Type B pancreatic cell (in vitro differentiated cells): Measurements from ENCODE around the gene PTPN1. TPM values are rescaled to one million over a fixed set of nuclear protein-coding genes. Genes with fewer than 3 reads are reported as not detected.
"Not testable (repeated sequence)": the region's sequence is repeated elsewhere in the genome, so short reads cannot be mapped to it uniquely, and the experiment has no call there.

Experiments used
- DNase-seq: peaks from one replicate; pipeline ENCODE4 v3.0.0; 2021; ENCODE audit warnings: mixed read lengths; ENCODE audit not compliant: unreplicated experiment; ENCODE audit errors: extremely low spot score
- H3K27ac Mint-ChIP-seq: 2 replicates; pipeline ENCODE4 v1.8.0; 2021; ENCODE audit warnings: mild to moderate bottlenecking, mixed read lengths
- H3K27me3 Mint-ChIP-seq: 2 replicates; pipeline ENCODE4 v1.8.0; 2021; ENCODE audit warnings: mixed read lengths
- H3K36me3 Mint-ChIP-seq: 2 replicates; pipeline ENCODE4 v1.8.0; 2021; ENCODE audit warnings: mixed read lengths
- H3K4me1 Mint-ChIP-seq: one replicate; pipeline ENCODE4 v1.8.0; 2021; ENCODE audit warnings: mixed read lengths; ENCODE audit not compliant: unreplicated experiment
- H3K4me3 Mint-ChIP-seq: 2 replicates; pipeline ENCODE4 v1.8.0; 2021; ENCODE audit warnings: mild to moderate bottlenecking, mixed read lengths
- H3K9me3 Mint-ChIP-seq: 2 replicates; pipeline ENCODE4 v1.8.0; 2021; ENCODE audit warnings: mixed read lengths
- total RNA-seq: library from RNA; stranded (reverse); gene quantifications from 2 replicates; pipeline ENCODE4 v1.2.1, GENCODE V29; 2021; ENCODE audit warnings: low replicate concordance
- TF ChIP-seq, protein P1 (sequence below): fragments of 200-600 bp; sonication (generic); conservative IDR thresholded peaks from 2 replicates; pipeline ENCODE4 v1.5.0; 2021; ENCODE audit warnings: antibody characterized with exemption, mild to moderate bottlenecking

The PTPN1 gene
- total RNA-seq, 1 donor from 2014 or later: 27.6 TPM

DNA sequence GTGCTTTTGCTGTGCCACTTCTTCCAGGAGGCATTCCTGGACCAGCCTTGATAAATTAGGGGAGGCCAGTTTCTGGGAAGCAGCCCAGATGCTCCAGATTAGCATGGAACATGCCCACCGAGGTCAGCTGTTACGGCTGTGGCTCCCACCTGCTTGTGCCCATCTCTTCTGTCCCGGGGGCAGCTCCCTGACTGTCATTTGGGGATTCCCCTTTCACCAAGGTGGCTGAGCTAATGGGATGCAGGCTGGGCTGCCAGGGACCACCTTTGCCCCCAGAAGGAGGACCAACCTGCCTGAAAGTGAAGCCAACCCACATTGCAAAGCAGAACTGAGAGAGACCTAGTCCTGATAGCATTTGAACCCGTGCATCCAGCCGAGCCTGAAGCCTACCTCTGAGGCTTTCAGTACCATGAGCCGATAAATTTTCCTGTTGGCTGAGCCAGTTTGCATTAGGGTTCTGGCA, 85.3 kb downstream of the PTPN1 start:
- Mint-ChIP-seq H3K36me3 (no peaks in the 10 kb centered on the region), H3K4me3 (no peak overlapping the region), H3K27ac (no peak overlapping the region), H3K27me3 (no peaks in the 10 kb centered on the region), H3K9me3 (no peaks in the 10 kb centered on the region), H3K4me1 (peaks cover 4% of the 10 kb centered on the region)
- TF ChIP-seq, protein P1, sequence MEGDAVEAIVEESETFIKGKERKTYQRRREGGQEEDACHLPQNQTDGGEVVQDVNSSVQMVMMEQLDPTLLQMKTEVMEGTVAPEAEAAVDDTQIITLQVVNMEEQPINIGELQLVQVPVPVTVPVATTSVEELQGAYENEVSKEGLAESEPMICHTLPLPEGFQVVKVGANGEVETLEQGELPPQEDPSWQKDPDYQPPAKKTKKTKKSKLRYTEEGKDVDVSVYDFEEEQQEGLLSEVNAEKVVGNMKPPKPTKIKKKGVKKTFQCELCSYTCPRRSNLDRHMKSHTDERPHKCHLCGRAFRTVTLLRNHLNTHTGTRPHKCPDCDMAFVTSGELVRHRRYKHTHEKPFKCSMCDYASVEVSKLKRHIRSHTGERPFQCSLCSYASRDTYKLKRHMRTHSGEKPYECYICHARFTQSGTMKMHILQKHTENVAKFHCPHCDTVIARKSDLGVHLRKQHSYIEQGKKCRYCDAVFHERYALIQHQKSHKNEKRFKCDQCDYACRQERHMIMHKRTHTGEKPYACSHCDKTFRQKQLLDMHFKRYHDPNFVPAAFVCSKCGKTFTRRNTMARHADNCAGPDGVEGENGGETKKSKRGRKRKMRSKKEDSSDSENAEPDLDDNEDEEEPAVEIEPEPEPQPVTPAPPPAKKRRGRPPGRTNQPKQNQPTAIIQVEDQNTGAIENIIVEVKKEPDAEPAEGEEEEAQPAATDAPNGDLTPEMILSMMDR: no peak
- DNase-seq: no peak

DNA sequence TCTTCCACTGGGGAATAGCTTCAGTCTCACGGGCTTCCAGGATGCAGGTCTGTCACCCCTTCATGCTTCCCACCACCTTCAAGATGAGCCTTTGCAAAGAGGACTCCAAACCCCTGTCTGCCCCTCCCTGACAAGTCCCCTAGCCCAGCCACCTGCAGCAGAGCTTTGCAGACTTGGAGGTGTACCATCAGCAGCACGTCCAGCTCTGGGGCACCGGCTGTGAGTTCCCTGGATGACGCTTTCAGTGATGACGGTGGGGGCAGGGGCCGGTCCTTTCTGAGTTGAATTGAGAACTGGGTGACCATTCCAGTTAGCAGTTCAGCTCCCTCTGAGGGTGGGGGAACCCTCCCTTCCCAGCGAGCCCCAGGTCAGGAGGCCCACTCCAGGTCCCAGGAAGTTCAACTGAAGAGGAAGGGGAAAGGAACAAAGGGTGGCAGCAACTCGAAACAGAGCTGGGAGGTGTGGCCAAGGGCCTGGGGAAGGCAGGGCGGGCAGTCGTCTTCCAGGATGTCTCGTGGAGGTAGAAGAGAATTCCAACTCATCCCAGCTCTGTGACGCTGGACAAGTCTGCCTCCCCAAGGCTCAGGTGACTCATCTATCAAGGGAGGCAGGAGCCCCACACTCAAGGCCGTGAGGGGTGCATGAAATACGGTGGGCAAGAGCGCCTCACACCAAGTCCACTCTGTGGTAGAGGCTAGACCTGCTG, 86.0 kb downstream of the PTPN1 start:
- Mint-ChIP-seq H3K4me1 (peaks cover 4% of the 10 kb centered on the region), H3K9me3 (no peaks in the 10 kb centered on the region), H3K4me3 (no peak overlapping the region)

GRCh38 chr20:50596694-50597021, 86.5 kb downstream of the PTPN1 start:
- Mint-ChIP-seq H3K27me3 (no peaks in the 10 kb centered on the region), H3K36me3 (no peaks in the 10 kb centered on the region), H3K9me3 (no peaks in the 10 kb centered on the region), H3K27ac (no peak overlapping the region), H3K4me1 (peaks cover 4% of the 10 kb centered on the region), H3K4me3 (no peak overlapping the region)
- TF ChIP-seq, protein P1: no peak
- DNase-seq: no peak

More for the DNA sequence above, 86.0 kb downstream of the PTPN1 start:
- H3K27ac Mint-ChIP-seq: peak overlapping the region; percentile 63
- no peak for DNase-seq
- no peaks in the 10 kb centered on the region for H3K36me3 Mint-ChIP-seq
- H3K27me3 Mint-ChIP-seq: no peaks in the 10 kb centered on the region
- TF ChIP-seq, protein P1: no peak

- Mint-ChIP-seq H3K9me3 (no peaks in the 10 kb centered on the region), H3K27ac (no peak overlapping the region), H3K4me1 (peaks cover 4% of the 10 kb centered on the region), H3K4me3 (no peak overlapping the region), H3K36me3 (no peaks in the 10 kb centered on the region), H3K27me3 (no peaks in the 10 kb centered on the region)
- TF ChIP-seq, protein P1: no peak
- DNase-seq: no peak
Observed at GRCh38 chr20:50597406-50597969, 87.3 kb downstream of the PTPN1 start.

- TF ChIP-seq, protein P1: no peak
- Mint-ChIP-seq H3K36me3 (no peaks in the 10 kb centered on the region), H3K4me1 (peaks cover 4% of the 10 kb centered on the region), H3K27ac (no peak overlapping the region), H3K27me3 (no peaks in the 10 kb centered on the region), H3K4me3 (no peak overlapping the region), H3K9me3 (no peaks in the 10 kb centered on the region)
- DNase-seq: no peak
Observed at GRCh38 chr20:50598074-50598473, 87.9 kb downstream of the PTPN1 start.

DNA sequence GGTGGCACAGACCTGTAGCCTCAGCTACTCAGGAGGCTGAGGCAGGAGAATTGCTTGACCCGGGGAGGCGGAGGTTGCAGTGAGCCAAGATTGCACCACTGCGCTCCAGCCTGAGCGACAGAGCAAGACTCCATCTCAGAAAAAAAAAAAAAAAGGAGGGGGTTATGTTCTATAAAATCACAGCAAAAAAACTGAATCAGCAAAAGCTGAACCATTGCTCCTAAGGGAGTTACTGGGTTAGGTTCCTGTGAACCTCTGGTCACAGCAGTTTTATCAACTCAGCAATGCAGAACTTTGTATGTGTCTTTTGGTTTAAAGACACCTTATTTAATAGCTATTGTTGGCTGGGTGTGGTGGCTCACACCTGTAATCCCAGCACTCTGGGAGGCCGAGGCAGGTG, 88.6 kb downstream of the PTPN1 start:
- not testable (repeated sequence) for DNase-seq, H3K27me3 Mint-ChIP-seq, H3K9me3 Mint-ChIP-seq, H3K4me1 Mint-ChIP-seq, H3K36me3 Mint-ChIP-seq, H3K4me3 Mint-ChIP-seq, H3K27ac Mint-ChIP-seq
